SK-N-SH (cell line): ENCODE results near the gene TRA2B.

ENCODE experiments used
- MXI1 ChIP-seq: IDR thresholded peaks from 2 replicates; pipeline ENCODE4 v1.6.1; 2012; ENCODE audit warnings: mild to moderate bottlenecking, low read depth, low read length, improper control_type of control experiment
- POLR2AphosphoS5 ChIP-seq: IDR thresholded peaks from 2 replicates; pipeline ENCODE4 v1.6.1; 2012; ENCODE audit warnings: low read depth, low read length
- TAF1 ChIP-seq: IDR thresholded peaks from 2 replicates; pipeline ENCODE4 v1.6.1; 2012; ENCODE audit warnings: low read depth, mild to moderate bottlenecking, low read length, moderate library complexity, borderline replicate concordance
- ZBTB33 ChIP-seq: IDR thresholded peaks from 2 replicates; pipeline ENCODE4 v1.4.0; 2012; ENCODE audit warnings: low read depth, borderline replicate concordance
- TF ChIP-seq, protein P1 (sequence below): fragments of 200-600 bp; sonication (generic); IDR thresholded peaks from 2 replicates; pipeline ENCODE4 v1.6.1; 2017; ENCODE audit warnings: antibody characterized with exemption, mild to moderate bottlenecking, moderate library complexity

DNA sequence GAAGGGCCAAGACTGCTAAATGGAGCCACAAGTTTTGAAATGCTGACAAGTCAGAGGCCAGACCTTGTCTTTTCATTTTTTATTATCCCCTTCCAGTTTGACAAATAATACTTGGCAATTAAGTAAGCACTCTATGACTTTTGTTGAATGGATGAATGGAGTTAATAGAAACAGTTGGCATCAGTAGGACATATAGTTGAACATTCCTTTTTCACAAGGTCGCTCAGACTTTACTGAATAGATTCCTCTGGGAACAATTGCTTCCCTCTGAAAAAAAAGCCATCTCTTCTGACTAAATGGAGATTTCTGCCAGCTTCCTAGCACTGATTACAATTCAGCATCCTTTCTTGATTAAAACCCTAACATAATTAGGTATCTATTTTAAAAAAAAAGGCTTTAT, 53.2 kb downstream of the TRA2B start:
- TF ChIP-seq MXI1 (no peak), POLR2AphosphoS5 (no peak), ZBTB33 (no peak), TAF1 (no peak)
- TF ChIP-seq, protein P1, sequence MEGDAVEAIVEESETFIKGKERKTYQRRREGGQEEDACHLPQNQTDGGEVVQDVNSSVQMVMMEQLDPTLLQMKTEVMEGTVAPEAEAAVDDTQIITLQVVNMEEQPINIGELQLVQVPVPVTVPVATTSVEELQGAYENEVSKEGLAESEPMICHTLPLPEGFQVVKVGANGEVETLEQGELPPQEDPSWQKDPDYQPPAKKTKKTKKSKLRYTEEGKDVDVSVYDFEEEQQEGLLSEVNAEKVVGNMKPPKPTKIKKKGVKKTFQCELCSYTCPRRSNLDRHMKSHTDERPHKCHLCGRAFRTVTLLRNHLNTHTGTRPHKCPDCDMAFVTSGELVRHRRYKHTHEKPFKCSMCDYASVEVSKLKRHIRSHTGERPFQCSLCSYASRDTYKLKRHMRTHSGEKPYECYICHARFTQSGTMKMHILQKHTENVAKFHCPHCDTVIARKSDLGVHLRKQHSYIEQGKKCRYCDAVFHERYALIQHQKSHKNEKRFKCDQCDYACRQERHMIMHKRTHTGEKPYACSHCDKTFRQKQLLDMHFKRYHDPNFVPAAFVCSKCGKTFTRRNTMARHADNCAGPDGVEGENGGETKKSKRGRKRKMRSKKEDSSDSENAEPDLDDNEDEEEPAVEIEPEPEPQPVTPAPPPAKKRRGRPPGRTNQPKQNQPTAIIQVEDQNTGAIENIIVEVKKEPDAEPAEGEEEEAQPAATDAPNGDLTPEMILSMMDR: no peak
